Natural killer cell (primary cell): ENCODE data around the gene SYT14. TPM values are rescaled to one million over a fixed set of nuclear protein-coding genes. Genes with fewer than 3 reads are reported as not detected.

Experiments used
- ATAC-seq, 3 donors: fragments of 150-1000 bp in 2 of 3; fragments of 200-7000 bp in 1 of 3; cut with Tn5 transposase; 1 replicate in 1 of 3; 2 replicates in 2 of 3; pipeline ENCODE4 v1.10.0; 2021; ENCODE audit warnings: mild to moderate bottlenecking in 2 of 3, moderate library complexity in 2 of 3
- DNase-seq, 2 donors: peaks; one replicate each; pipeline versions ENCODE4 v3.0.0 to v3.0.0-alpha.2; 2013 to 2021; ENCODE audit warnings: mixed read lengths in 1 of 2
- H3K27ac ChIP-seq: one replicate; pipeline ENCODE4 v1.5.1; 2013; ENCODE audit warnings: mild to moderate bottlenecking, low read length
- H3K27me3 ChIP-seq: one replicate; pipeline ENCODE4 v1.6.1; 2013; ENCODE audit warnings: low read length; ENCODE audit not compliant: control insufficient read depth, insufficient read depth
- H3K36me3 ChIP-seq: one replicate; pipeline ENCODE4 v1.6.1; 2013; ENCODE audit warnings: low read length; ENCODE audit not compliant: control insufficient read depth, insufficient read depth
- H3K4me1 ChIP-seq: one replicate; pipeline ENCODE4 v1.6.1; 2013; ENCODE audit warnings: low read length; ENCODE audit not compliant: control insufficient read depth, insufficient read depth
- H3K4me3 ChIP-seq: one replicate; pipeline ENCODE4 v1.5.1; 2013; ENCODE audit warnings: low read length
- H3K9me3 ChIP-seq: one replicate; pipeline ENCODE4 v1.6.1; 2013; ENCODE audit warnings: low read length; ENCODE audit not compliant: control insufficient read depth, insufficient read depth
- H3K27ac Mint-ChIP-seq, 2 donors: one replicate each; pipeline ENCODE4 v1.8.0; 2022; ENCODE audit warnings: mild to moderate bottlenecking in 2 of 2, mixed read lengths in 2 of 2, moderate library complexity in 1 of 2
- H3K27me3 Mint-ChIP-seq, 2 donors: one replicate each; pipeline ENCODE4 v1.8.0; 2022; ENCODE audit warnings: low read depth in 2 of 2, mixed read lengths in 2 of 2
- H3K36me3 Mint-ChIP-seq: one replicate; pipeline ENCODE4 v1.8.0; 2022; ENCODE audit warnings: mixed read lengths
- H3K4me1 Mint-ChIP-seq, 2 donors: one replicate each; pipeline ENCODE4 v1.8.0; 2022; ENCODE audit warnings: mixed read lengths in 2 of 2
- H3K4me3 Mint-ChIP-seq: one replicate; pipeline ENCODE4 v1.8.0; 2022; ENCODE audit warnings: mild to moderate bottlenecking, moderate library complexity, mixed read lengths
- H3K9me3 Mint-ChIP-seq, 2 donors: one replicate each; pipeline ENCODE4 v1.8.0; 2022; ENCODE audit warnings: mixed read lengths in 2 of 2
- CTCF ChIP-seq: fragments of 200-600 bp; IDR thresholded peaks from one replicate; pipeline ENCODE4 v1.8.0; 2022; ENCODE audit warnings: antibody characterized with exemption
- WGBS: methylation state at CpG from one replicate; pipeline ENCODE4 v1.1.7; 2013; ENCODE audit warnings: missing lambda C conversion rate; ENCODE audit not compliant: insufficient coverage; 5-methylcytosine and 5-hydroxymethylcytosine counted together
- intact Hi-C: fragments of 100-400 bp; cut with micrococcal nuclease; formaldehyde crosslinking; loops from one replicate; pipeline ENCODE4 v1.14.2; 2022
- total RNA-seq, 4 donors: library from RNA; stranded (reverse); fragments of 120-200 nt in 1 of 4; gene quantifications; one replicate each; pipeline versions ENCODE4 v1.2.3 to v1.2.4, GENCODE V29; 2013 to 2022

SYT14 gene
- total RNA-seq, 3 donors from 2014 or later (not counting 1 experiment from before 2014, with no cell fraction given) = not detected

GRCh38 chr1:209924390-209924789, 13.6 kb upstream of the SYT14 start:
- H3K27ac ChIP-seq = no peak overlapping the region
- no peaks in the 10 kb centered on the region for H3K4me1 Mint-ChIP-seq
- peaks cover 4 to 8% of the 10 kb centered on the region in 2 donors for H3K27me3 Mint-ChIP-seq
- H3K4me3 ChIP-seq = no peak overlapping the region
- H3K36me3 ChIP-seq = no peaks in the 10 kb centered on the region
- ATAC-seq = no peak
- no peak for TF ChIP-seq CTCF
- H3K4me1 ChIP-seq = no peaks in the 10 kb centered on the region
- DNase-seq = no peak
- H3K27ac Mint-ChIP-seq = no peak overlapping the region
- no peaks in the 10 kb centered on the region for H3K9me3 ChIP-seq
- peaks cover 5 to 6% of the 10 kb centered on the region in 2 donors for H3K9me3 Mint-ChIP-seq
- intact Hi-C loops = no loop called here
- no peak overlapping the region for H3K4me3 Mint-ChIP-seq
- no peaks in the 10 kb centered on the region for H3K27me3 ChIP-seq
- H3K36me3 Mint-ChIP-seq = peaks cover 7% of the 10 kb centered on the region

- Mint-ChIP-seq H3K27ac (no peak overlapping the region), H3K4me3 (no peak overlapping the region)
- TF ChIP-seq CTCF = no peak
Observed at GRCh38 chr1:209926045-209926444, 12.0 kb upstream of the SYT14 start.

DNA sequence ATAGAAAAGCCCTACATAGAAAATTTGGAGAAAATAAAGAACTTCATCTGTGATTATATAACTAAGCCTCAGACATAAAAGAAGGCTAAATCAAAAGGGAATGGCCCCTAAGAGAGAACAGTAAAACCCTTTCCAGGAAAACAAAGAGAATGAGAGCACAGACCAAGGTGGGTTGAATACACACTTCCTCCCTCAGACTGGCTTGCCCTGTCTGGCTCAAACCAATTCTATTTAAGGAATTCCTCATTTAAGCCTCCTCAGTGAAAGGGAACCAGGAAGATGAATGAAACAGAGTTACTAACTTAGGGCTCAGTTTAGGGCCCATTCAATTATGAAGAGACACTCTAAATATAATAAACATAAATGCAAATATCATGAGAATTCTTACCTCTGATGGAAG, 10.6 kb upstream of the SYT14 start:
- Mint-ChIP-seq H3K36me3 (no peaks in the 10 kb centered on the region), H3K4me1 (no peaks in the 10 kb centered on the region), H3K27ac (no peak overlapping the region), H3K9me3 (no peaks in the 10 kb centered on the region), H3K4me3 (no peak overlapping the region), H3K27me3 (peaks cover 6 to 18% of the 10 kb centered on the region in 2 donors)
- H3K36me3 ChIP-seq = no peaks in the 10 kb centered on the region
- DNase-seq (no peak), ATAC-seq (no peak)
- H3K27me3 ChIP-seq = no peaks in the 10 kb centered on the region
- intact Hi-C loops = no loop called here
- no peak overlapping the region for H3K4me3 ChIP-seq
- no peaks in the 10 kb centered on the region for H3K4me1 ChIP-seq
- no peak for TF ChIP-seq CTCF
- no peaks in the 10 kb centered on the region for H3K9me3 ChIP-seq
- no peak overlapping the region for H3K27ac ChIP-seq

More at GRCh38 chr1:209926045-209926444, 12.0 kb upstream of the SYT14 start:
- peaks cover 5 to 12% of the 10 kb centered on the region in 2 donors for H3K27me3 Mint-ChIP-seq
- H3K9me3 Mint-ChIP-seq = peaks cover 0 to under 1% of the 10 kb centered on the region in 2 donors
- no peaks in the 10 kb centered on the region for H3K36me3 Mint-ChIP-seq
- Histone ChIP-seq H3K27ac (no peak overlapping the region), H3K36me3 (no peaks in the 10 kb centered on the region), H3K4me3 (no peak overlapping the region), H3K9me3 (no peaks in the 10 kb centered on the region), H3K27me3 (no peaks in the 10 kb centered on the region), H3K4me1 (no peaks in the 10 kb centered on the region)
- ATAC-seq (no peak), DNase-seq (no peak)
- 0% methylated on average over 2 of the region's 3 CpGs for WGBS
- intact Hi-C loops = no loop called here
- no peaks in the 10 kb centered on the region for H3K4me1 Mint-ChIP-seq

- Histone ChIP-seq H3K9me3 (no peaks in the 10 kb centered on the region), H3K27ac (no peak overlapping the region), H3K4me3 (no peak overlapping the region), H3K36me3 (no peaks in the 10 kb centered on the region), H3K4me1 (no peaks in the 10 kb centered on the region), H3K27me3 (no peaks in the 10 kb centered on the region)
- no peak for TF ChIP-seq CTCF
- Mint-ChIP-seq H3K4me3 (no peak overlapping the region), H3K27ac (no peak overlapping the region), H3K9me3 (no peaks in the 10 kb centered on the region), H3K27me3 (peaks cover 12 to 30% of the 10 kb centered on the region in 2 donors), H3K4me1 (no peaks in the 10 kb centered on the region), H3K36me3 (no peaks in the 10 kb centered on the region)
- intact Hi-C loops = no loop called here
- DNase-seq (no peak), ATAC-seq (no peak)
Observed at GRCh38 chr1:209929751-209930150, 8.3 kb upstream of the SYT14 start.
